GM18517 (cell line): ENCODE results near the gene KRTAP2-4.
"Not testable (repeated sequence)": the region's sequence is repeated elsewhere in the genome, so short reads cannot be mapped to it uniquely, and the experiment has no call there.

Experiments used
- ATAC-seq: cut with Tn5 transposase; IDR thresholded peaks from one replicate; pipeline ENCODE4 v1.9.1; 2021; ENCODE audit warnings: mild to moderate bottlenecking, moderate library complexity; ENCODE audit not compliant: unreplicated experiment

KRTAP2-4 gene

DNA sequence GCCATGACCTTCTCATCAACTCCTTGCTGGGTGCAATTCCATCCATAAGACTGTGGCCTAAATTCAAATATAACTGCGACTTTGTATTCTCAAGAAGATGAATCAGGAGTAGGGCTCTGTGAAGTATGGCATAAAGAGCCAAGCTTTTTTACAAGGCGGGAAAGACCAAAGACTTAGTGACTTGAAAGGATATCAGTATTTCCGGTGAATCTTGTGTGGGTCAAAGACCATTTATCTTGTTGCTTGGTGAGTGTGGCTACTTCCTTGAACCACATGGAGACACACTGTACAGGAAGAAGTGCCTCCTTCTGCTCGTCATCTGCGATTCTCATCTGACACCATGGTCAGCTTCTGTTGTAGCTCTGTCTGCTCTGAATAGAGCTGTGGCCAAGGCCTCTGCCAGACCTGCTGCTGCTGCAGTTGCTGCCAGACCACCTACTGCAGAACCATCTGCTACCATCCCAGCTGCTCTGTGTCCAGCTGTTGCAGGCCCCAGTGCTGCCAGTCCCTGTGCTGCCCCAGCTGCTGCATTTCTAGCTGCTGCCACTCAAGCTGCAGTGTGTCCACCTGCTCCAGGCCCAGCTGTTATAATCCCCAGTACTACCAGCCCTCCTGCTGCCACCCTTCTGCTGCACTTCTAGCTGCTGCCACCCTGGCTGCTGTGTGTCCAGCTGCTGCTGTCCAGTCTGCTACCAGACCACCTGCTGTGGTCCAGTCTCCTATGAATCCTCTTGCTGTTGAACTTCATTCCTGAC, 6.1 kb upstream of the KRTAP2-4 start:
- ATAC-seq = no peak

DNA sequence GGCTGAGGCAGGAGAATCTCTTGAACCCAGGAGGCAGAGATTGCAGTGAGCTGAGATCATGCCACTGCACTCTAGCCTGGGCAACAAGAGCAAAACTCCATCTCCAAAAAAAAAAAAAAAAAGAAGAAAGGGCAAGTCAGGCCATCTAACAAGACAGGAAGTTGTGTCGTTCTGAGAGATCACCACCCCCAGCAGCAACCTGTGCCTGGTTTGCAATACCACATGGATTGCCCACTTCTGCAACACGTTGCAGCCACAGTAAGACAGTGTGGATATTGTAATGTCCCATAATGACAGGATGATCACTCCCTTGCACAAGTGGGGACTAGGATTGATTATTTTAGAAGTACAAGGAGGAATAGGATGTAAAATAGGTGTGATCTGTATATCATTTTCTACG, 3.4 kb upstream of the KRTAP2-4 start:
- ATAC-seq = no peak

DNA sequence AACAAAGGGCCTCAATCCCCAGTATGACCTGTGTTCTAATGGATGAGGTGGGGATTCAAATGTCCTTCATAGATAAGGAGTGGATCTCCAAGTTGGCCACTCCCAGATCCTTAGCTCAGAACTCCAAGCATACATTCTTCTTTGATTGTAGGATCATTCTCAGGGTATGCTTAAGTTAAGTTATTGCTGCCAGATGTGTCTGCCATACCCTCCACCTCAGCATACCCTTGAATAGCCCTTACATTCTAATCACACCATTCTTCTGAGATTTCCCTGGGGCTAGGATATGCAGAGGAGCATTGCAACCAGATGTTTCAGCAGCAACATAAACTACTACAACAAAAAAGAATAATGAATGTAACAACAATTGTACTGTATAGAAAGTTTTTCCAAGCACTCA, 1.6 kb upstream of the KRTAP2-4 start:
- ATAC-seq = no peak

- ATAC-seq = not testable (repeated sequence)
Observed at GRCh38 chr17:41065016-41065689, 526 bp downstream of the KRTAP2-4 start.

DNA sequence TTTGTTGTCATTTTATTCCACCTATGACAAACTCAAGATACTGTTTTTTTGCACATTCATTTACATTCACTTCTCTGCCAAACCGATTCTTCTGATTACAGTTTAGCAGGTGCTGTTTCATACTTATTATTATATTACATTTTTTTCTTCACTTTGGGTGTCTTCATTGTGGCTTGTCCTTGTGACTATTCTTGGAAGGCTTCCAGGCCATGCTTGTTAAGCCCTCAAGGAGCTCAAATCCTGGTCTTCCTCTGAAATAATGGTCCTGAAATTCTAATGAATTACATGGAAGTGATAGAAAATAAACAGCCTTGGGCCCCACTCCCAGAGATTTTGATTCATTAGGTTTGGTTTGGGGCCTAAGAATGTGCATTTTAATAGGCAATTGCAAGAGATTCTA, 1.4 kb downstream of the KRTAP2-4 start:
- no peak for ATAC-seq

DNA sequence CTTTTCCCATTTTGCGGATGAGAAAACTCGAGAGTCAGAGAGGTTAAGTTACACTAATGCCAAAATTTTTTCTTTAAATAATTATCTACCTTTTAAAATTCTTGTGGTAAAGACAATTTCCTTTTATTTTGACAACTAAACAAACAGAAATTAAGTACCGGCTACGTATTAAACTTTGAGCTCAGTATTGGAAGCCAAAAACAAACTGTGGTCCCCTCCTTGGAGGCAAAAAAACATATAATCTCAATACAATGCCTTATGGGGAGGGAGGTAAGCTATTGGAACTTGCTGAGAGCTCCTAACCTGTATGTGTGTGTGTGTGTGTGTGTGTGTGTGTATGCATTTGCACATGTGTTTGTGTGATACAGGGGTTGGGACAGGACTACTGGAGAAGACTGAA, 2.2 kb downstream of the KRTAP2-4 start:
- no peak for ATAC-seq

DNA sequence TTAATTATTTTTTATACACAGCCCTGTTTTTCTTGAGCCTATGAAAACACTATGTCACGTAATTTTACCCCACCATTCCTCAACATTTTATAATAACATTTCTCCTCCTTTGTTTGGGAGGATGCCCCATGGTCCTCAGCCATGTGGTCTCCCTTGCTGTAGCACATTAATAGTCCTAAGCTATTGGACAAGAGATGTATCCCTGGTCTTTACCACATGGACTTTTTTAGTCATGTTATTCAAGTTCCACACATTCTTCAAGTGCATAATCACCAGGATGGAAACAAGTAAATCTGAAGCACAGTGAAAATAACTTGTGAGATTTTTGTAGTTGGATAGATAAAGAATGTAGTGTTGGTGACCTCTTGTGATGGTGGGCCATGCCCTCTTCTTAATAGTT, 3.7 kb downstream of the KRTAP2-4 start:
- ATAC-seq = no peak

- ATAC-seq = no peak
Observed at GRCh38 chr17:41060052-41060604, 5.6 kb downstream of the KRTAP2-4 start, which contains the start of gene KRTAP2-3. Gene KRTAP2-3 (minus strand): TSS chr17:41060114. CDS start chr17:41060050, 64 bp downstream.

GRCh38 chr17:41059276-41060051, 6.2 kb downstream of the KRTAP2-4 start:
- not testable (repeated sequence) for ATAC-seq

DNA sequence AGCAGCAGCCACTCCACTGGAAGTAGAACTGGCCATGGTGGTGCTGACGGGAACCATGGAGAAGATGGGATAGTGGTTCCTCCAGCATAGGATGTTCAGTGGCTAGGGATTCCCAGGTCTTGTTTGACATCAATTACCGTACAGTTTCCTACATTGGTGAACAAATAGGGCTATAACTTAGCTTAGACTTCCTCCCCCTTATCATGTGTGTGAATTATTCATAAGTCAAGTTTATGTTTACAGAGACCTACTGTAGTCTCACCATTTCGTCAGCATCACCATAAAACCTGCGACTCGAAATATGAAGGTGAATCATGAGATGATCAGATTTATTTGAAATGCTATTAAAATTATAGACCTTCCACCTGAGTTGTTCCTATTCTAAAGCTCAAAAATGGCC, 6.9 kb downstream of the KRTAP2-4 start:
- no peak for ATAC-seq

GRCh38 chr17:41057547-41057946, 8.1 kb downstream of the KRTAP2-4 start:
- ATAC-seq = no peak

- not testable (repeated sequence) for ATAC-seq
Observed at GRCh38 chr17:41055130-41055529, 10.5 kb downstream of the KRTAP2-4 start, which contains the start of gene KRTAP2-2. Gene KRTAP2-2 (minus strand): TSS chr17:41055230. CDS start chr17:41055211, 19 bp downstream.

DNA sequence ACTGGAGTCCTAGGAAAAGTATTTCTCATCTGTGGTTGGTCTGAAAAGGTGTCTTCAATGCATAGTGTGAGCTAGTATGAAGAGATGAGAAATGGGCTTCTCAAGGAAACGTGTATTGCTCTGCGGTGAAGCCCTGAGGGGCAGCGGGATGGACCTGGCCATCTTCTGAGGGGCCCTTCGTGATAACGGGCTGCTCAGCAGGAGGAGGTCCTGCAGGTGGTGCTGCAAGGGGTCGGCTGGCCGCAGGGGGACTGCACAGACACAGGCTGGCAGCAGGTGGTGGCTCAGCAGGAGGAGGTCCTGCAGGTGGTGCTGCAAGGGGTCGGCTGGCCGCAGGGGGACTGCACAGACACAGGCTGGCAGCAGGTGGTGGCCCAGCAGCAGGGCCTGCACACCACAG, 11.1 kb downstream of the KRTAP2-4 start:
- ATAC-seq = not testable (repeated sequence)

- no peak for ATAC-seq
Observed at GRCh38 chr17:41054025-41054424, 11.7 kb downstream of the KRTAP2-4 start.

DNA sequence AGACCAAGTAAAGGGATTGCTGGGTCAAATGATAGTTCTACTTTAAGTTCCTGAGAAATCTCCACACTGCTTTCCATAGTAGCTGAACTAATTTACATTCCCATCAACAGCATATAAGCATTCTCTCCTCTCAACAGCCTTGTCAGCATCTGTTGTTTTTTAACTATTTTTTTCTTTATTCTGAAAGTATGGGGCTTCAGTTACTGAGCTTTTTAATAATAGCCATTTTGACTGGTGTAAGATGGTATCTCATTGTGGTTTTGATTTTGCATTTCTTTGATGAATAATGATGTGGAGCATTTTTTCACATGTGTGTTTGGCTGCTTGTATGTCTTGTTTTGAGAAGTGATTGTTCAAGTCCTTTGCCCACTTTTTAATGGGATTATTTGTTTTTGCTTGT, 13.1 kb downstream of the KRTAP2-4 start:
- no peak for ATAC-seq

DNA sequence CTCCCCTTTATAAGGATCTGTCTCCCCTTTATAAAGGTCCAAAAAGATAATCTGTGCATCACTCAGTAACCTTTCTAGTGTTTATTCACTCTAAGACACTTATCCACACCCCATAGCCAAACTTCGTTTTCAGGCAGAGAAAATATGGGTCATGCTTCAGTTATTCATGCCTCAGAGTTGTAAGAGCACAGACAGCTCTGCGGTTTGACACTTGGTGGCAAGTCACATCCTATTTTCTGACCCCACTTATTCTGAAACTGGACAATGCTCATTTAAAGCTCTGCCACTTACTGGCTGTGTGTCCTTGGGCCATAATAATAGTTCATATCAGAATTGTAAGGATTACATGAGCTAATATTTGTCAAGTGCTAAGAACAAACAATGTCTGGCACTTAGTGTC, 16.6 kb downstream of the KRTAP2-4 start:
- ATAC-seq = no peak

DNA sequence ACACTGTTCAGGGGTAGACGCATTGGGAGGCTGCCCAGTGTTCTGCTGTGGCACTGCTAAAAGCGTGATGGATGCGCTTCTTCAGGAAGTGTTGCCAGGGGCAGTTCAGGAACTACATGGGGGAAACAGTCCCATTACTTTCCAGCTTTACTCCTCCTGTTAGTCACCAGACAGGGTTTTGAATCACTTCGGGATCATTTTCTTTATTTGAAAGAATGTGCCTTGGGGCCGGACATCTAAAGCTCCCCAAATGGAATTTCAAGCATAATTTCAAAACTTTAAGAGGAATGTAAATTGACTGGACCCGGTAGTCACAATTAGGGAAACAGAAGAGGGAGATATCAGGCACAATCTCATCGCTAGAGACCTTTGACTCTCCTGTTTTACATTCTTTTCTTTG, 17.2 kb downstream of the KRTAP2-4 start:
- ATAC-seq = no peak

- not testable (repeated sequence) for ATAC-seq
Observed at GRCh38 chr17:41046735-41047465, 18.8 kb downstream of the KRTAP2-4 start, which contains the start of gene KRTAP2-1. Gene KRTAP2-1 (minus strand): TSS chr17:41047316. CDS start chr17:41047267, 49 bp downstream.

DNA sequence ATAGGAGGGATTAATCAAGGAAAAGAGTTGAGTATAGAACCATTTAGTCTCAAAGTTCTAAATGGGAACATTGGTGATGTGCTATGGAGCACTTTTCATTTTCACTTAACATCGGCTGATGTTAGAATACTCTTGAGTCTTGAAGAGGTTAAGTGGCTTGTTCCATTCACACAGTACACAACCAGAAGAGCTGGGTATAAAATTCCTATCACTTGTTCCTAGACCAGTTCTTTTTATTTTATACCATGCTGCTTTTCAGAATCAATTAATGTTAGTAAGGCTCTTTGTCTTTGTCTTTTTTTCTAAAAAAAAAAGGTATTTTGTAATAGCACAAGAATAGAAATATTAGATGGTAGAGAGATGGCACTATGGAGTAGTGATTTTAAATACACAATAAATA, 22.7 kb downstream of the KRTAP2-4 start:
- no peak for ATAC-seq
